ENCODE measurements around the gene FHIT.

- TF ChIP-seq EP300 (IDR thresholded peaks at IDR 0.05; ENCODE audit: borderline replicate concordance in 1 of 2, control insufficient read depth in 1 of 2, low read depth in 2 of 2, low read length in 2 of 2), result no peak
- TF ChIP-seq CTCF (IDR thresholded peaks at IDR 0.05 in 2 of 3, conservative IDR thresholded peaks at IDR 0.05 in 1 of 3; ENCODE audit: control insufficient read depth in 2 of 3, extremely low read depth in 1 of 3, insufficient read depth in 1 of 3, low read depth in 3 of 3, low read length in 3 of 3), result no peak
- TF ChIP-seq ATF2 (IDR thresholded peaks at IDR 0.05; ENCODE audit: low read length), result no peak
- no peak for TF ChIP-seq MEF2A (IDR thresholded peaks at IDR 0.05; ENCODE audit: insufficient read depth, low read depth, low read length)
- no peak for TF ChIP-seq GATAD2B (conservative IDR thresholded peaks at IDR 0.05; ENCODE audit: low read depth)
These were observed 1066.1 kb downstream of the FHIT start for GRCh38 chr3:60185161-60185560.
